Activated CD4-positive, alpha-beta T cell treated with anti-CD3 and anti-CD28 coated beads, Interleukin-2, amount 50 U/mL, for 24 hours (primary cell): ENCODE results near the gene PTPRZ1.

Experiments used
- DNase-seq, 2 donors: peaks; one replicate each; pipeline ENCODE4 v3.0.0-alpha.2; 2020; ENCODE audit warnings: low read depth in 1 of 2, low spot score in 1 of 2

Gene PTPRZ1

DNA sequence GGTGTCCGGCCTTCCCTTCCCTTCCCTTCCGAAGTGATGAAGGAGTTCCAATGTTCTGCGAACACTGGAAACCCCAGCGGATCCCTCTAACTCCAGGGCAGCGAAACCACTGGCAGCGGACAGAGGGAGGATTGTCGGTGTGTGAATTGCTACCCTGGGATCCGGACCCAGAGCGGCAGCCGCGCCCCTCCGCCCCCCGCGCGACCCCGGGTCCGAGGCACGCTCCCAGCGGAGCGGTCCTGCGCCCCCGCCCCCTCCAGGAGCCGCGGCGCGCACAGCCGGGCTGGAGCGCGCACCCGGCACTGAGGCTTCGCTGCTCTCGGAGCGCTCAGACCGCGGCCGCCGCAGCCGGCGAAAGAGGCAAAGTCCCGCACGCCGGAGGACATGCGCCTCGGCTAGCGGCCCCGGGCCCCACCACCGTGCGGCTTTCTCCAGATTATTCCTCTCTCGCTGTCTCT, at the start of gene PTPRZ1:
PTPRZ1 (plus strand) TSS at position 331 of the 458 bp plus-strand sequence. CDS start 339 bp downstream, outside the sequence.
- DNase-seq: no peak

DNA sequence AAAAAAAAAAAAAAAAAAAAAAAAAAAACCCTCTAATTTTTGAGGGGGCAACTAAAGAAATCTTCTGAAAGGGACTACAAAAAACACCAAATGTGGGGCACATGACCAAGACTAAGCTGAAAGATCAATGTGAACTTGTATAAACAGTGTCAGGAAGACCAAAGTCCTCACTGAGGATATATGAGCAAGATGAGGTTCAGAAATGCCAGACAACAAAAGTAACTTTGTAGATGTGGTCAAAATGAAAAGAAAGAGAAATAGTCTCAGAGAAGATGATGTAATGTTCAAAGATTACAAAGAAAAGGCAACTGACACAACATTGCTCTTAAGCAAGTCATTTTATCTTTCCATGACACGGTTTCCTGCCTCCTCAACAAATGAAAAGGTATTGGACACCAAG, 48.7 kb upstream of the PTPRZ1 start:
- no peak for DNase-seq

DNA sequence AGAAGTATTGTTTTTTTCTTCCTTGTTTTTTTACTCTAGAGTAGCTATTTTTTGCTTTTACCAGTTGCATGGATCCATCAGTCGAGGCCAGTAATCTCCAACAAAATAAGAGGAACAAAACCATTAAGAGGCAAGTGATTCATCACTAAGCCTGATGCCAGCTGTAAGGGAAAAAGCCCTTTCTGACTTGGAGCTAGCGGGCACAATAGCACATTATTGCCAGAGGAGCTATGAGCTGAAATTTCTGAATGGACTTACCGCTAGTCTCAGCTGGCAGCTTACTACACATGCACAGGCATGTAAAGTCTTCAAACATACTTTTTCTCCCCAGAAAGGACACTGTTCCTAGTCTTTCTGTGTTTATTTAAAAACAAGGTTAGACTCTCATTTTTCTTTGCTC, 41.6 kb upstream of the PTPRZ1 start:
- no peak for DNase-seq

DNA sequence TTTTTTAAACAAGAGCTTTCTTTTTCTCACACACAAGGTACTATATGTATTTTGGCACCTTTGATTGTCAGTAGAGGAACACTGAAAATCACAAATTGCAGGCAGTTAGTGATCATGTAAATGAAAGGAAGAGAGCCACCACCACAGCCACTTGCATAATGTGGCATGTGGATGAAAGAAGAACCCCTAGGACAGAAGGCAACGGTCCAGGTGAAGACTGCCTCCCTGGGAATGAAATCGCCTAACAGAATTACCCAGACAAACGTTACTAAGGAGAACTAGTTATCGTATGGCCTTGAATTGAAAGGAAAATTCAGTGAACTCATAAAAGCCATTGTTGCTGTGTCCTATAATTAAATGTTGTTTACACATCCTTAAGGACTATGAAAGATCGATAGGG, 41.2 kb upstream of the PTPRZ1 start:
- DNase-seq: no peak

DNA sequence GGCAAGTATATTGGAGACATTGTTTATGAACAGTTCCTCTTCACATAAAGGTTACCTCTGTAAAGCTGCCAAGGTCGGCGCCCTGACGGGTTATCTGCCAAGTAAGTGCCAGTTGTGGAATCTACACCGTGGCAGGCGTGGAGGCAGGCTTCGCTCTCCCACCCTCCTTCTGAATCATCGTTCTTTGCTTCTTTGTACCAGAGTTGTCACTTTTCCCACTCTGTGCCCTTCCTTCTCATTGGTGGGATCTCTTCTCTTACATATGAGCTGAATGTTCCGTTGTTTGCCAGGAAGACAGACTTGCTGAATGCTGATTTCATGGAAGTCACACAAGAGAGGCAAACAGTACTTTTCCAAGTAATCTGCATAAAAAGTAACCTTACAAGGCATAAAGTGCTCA, 40.6 kb upstream of the PTPRZ1 start:
- DNase-seq: no peak

DNA sequence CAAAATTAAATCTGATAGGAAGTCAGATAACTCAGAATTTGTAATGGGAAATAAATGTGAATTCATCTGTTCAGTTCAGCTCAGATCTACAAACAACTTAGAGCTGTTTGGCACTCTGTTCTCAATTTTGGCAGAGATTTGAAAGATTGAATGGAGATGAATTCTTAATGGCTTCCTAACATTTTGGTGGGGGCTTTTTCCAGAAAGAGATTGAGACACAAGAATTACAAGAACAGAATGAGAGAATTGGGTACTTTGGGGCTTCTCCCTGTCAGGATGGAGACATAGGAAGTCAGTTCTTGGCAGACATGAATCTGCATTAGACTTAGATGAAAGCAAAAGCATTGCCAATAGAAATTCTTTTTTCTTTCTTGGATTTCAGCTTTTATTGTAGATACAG, 39.0 kb upstream of the PTPRZ1 start:
- no peak for DNase-seq

DNA sequence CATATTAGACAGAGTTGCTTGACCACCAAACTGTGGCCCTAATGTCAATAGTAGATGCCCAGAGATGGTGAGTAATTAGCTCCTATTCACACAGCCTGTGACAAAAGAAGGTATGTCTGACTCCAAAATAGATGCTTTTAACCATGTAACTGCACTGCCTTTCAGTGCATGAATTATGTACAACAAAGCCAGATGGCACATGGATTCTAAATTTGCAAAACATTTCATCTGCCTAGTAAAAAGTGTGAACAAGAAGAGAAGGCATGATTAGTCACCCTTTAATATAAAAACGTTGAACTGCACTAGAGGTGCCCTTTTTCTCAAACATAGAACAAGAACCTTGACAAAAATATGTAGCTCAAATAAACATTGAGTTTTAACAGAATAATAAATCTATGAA, 35.5 kb upstream of the PTPRZ1 start:
- DNase-seq: no peak

DNA sequence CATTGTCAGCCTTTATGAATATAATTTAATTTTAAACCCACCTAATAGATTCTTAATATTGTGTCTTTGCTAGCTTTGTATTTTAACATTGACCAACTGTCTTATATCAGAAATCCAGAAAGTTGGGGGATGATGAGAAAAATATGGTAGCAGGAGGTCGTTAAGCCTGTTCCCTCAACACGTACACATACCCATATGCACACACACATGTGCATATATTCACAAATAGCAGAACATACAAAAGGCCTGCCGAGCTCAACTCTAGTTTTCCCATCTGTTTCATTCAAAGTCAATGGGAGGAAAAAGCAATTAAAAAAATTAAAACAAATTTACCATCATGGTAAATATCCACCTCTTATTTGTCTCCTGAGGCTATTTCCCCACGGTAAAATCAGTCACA, 25.9 kb upstream of the PTPRZ1 start:
- DNase-seq: no peak

DNA sequence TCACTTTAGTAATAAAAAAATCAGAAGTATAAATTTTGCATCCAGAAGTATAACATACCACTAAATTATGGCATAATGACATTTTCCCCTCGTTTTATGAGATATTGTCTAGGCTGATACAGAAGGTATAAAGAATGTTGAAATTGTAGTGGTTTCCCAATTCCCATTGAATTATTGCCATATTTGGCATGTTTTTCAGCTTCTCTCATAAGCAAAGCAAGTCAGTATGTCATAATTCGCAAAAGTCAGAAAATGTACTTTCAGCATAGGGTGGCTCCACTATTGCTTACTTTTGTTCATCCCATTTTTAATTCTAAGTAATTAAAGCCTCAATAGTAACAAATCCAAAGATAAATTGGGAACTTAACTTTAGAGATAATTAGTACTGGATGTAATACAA, 19.7 kb upstream of the PTPRZ1 start:
- no peak for DNase-seq

DNA sequence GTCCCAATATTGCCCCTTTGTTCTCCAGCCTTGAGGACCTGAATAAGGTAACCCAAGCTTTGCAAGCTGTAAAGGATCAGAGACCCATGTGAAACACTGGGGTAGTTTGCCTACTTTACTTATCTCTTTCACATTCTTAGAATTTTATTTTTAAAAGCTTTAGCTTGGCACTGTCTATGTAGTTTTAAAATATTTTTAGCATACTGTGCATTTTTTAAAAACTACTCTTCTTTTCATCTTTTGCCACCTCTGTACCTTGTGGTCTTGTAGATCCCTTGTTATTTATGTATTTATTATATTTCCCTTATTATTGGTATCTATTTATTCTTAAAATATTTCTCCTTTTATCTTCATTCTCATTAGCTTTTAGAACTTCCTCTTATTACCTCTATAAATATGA, 12.0 kb upstream of the PTPRZ1 start:
- no peak for DNase-seq

DNA sequence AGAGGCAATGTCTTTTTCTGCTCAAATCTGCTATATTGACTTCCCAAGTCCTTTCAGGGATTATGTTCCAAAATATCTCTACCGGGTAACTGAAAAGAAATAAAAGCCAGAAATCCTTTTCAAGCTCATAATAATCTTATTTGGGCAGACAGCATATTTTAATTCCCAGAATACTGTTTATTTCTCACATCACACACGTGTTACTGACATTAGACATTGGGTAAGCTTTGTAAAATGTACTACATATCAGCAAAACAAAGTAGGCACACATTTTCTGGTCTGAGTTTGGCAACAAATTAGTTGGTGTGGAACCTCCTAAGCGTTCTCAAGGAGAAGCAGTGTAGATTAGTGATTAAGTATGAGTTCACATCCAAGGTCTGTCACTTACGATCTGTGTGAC, 10.4 kb upstream of the PTPRZ1 start:
- no peak for DNase-seq

DNA sequence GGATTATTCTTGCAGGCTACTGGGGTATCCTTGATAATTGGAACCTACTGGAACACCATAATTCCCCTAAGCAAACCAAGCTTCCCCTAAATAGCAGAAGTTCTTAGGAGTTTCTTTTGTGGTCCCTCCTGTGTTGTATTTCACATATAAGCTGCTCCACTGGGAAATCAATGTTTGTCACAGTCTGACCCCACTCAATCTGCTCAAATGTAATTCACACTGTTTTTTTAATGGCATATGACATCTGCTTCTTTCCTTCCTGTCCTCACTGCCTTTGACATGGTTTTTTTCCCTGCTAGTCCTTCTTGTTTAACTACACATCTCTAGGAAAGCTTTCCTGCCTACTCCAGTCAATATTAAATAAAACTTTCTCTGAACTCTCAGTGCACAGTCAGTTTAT, 1.8 kb upstream of the PTPRZ1 start:
- DNase-seq: no peak

DNA sequence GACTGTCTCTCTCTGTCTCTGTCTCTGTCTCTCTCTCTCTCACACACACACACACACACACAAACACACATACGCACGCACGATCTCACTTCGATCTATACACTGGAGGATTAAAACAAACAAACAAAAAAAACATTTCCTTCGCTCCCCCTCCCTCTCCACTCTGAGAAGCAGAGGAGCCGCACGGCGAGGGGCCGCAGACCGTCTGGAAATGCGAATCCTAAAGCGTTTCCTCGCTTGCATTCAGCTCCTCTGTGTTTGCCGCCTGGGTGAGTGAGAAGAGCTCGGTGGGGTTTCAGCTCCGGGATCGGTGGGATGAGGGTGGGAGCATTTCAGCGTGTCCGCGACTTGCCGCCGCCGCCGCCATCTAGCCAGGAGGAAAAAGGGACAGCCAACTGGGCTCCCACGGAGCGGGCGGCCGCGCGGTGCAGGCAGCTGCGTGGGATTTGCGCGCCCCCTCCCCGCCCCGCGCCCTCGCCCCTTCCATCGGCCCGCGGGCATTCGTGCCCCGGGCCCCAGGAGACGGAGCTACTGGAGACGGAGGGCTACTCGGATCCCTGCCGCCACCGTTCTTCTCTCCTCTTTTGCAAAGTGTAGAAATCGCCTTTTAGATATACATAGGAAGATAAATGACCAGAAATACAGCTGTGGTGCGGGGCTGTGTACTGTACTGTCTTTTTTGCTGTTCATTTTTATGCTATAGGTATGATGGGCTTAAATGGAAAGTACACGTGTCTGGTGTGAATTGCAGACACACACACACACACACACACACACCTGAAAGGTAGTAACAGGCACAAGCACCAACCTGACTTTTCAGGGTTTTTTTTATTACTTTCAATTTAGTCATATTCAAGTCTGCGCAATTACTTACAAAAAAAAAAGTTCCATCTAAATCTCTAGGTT, 581 bp downstream of the PTPRZ1 start:
- DNase-seq: no peak

DNA sequence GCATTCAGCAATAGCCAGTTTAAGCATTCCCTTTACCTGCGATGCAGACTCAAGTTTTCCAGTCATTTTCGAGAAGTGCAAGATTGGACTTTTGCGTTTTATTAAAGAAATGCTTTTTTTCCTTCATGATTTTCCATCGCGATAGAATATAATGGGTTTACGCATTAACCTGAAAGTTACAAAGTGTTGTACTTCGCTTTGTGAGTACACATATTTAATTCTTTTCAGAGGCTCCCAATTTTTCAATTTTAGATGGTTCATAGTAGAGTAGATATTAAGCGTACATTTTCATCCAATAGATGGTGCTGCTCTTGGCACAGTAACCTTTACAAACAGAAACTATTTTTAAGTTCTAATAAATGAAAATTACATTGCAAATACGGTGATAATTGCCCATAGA, 1.3 kb downstream of the PTPRZ1 start:
- DNase-seq: no peak

DNA sequence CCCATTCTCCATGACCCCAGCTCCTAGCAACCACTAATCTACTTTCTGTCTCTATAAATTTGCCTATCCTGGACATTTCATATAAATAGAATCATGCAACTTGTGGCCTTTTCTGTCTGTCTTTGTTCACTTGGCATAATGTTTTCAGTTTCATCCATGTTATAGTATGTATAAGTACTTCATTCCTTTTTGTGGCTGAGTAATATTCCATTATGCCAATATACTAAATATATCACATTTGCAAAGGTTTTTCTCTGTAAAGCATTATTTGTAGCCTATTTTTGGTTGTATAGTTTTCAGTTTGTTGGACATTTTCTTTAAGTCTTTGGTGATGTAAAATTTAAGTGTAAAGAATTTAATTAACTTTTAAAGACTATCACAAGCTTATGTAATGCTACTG, 2.2 kb downstream of the PTPRZ1 start:
- no peak for DNase-seq

DNA sequence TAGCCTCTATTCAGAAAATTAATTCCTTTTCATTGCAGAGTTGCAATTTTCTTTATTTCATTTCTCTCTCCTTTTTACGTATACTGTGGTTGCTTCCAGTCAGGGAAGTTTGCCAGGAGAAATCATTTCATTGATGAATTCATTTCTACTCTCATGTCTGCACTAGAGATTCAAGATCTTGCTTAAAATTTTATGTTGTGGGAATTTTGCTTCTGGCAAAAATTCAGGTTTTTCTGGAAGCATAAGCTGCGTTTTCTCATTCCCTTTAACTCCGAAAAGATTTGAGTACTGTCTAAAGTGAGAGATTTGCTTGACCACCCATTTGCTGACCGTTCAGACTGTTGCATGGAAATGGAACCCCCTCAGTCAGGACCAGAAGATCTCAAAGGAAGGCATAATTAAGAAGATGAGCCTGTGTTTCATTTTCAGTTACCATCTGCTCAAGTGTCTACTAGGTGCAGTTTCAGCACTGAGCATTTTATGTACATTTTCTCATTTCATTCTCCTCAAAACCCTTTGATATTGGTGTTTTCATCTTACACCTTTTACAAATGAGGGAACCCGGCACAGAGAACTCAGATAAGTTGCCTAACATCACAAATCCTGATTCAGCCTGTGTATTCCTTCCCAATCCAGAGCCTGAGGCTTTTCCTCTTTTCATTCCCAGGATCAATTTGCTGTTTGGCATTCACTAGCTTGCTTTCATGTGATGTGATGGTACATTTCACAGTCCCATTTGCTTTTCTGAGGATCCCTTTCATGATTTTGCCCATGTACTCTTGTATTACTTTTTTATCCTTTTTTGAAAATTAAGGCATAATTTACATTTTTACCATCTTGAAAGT, 3.9 kb downstream of the PTPRZ1 start:
- DNase-seq: no peak

DNA sequence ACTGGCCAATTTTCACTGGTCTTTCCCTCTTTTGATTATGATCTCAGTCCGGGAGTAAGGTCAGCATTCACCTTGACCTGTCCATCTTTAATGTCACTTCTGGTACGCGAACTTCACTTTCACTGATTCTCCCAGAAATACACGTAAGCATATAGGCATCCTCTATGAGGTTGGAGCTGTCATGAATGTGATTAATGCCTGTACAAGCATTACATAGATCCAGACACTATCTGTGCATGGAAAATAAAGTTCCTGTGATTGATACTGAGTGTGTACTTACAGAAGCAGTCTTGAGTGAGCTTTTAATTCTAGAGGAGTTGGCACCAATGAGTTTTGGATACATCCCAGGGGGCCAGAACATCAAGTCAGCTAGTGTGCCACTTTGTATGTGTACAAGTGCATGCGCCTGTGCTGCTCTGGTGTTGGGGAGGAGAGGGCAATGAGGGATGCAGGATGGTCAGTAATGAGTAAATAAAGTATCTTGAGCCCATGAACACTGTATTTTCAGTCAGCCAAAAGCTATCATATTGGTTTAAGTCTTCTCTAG, 6.0 kb downstream of the PTPRZ1 start:
- DNase-seq: no peak

DNA sequence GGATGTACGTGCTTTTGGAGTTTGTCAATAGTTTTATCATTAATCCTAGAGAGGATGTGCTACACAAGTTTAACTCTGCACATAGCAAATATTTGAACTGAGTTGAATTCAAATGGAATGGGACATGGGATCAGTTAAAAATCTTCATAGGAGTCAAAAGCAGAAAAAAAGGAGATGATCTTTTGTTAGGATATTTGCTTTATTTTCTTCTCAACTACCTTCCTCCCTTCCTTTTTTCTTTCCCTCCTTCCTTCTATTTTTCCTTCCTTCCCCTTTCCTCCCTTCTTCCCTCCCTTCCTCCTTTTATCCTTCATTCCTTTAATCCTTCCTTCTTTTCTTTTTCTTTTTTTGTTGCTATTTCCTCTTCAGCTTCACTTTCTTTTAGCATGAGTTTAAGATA, 6.6 kb downstream of the PTPRZ1 start:
- DNase-seq: no peak

DNA sequence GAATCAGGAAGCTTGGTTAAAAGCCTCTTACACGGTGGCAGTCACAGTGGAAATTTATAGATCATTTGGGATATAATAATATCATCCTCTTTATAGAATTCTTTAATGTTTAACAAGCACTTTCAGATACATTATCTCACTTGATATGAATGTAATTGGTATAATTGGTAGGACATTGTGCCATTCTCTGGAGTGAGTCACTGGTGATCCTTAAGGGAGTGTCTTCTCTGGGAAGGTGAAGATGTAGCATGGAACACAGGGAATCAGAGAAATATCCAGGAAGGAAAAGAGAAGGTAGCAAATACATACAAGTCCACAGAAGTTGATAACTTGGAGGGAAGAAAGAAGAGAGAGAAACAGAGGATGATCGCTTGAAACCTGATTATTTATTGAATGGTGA, 9.8 kb downstream of the PTPRZ1 start:
- DNase-seq: no peak

DNA sequence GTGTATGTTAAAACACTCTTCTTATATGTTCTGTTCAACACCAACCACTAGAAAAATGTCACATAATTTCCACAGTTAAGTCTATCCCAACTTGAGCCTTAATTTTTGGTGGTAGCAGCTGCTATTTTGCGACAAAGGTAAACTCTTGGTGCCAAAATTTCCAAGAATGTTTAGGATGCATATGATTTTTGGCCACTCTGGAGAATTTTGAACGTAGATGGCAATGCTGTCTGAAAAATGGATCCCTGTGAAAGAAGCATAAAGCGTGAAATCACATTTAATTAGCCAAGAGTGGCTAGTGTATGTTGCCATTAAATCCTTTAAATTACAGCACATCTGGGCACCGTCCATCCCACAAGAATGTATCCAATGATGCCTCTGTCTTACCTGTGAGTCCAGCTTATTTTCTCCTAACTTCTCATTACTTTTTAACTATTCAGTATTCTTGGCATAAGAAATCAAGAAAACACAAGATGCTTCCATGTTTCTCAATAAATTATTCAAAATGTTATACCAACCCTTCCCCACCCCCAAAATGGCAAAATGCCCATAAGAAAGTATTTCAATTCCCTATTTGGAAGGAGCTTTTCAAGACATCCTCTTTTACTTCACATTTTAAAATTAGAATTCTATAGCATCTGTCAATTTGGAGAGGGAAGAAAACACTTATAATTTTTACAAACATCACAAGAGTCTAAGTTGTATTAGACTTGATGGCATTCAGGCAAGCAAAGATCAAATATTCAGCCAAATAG, 12.4 kb downstream of the PTPRZ1 start:
- DNase-seq: no peak

DNA sequence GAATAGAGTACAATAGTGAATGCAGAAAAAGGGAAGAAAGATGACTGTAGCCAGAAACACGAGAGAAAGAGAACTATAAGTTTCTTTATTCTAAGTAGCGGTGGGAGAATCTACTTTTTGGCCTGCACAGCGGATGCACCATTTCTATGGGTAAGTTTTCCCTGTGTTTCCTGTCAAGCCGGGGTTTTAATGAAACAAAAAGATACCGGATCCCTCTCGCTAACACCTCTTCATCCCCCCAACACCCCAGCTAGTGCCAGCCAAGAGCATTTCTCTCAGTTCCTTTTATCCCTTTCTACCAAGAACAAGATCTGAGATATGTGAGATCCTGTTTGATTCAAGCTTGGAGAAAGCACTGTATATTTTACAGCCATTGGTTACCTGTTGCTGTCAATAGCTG, 14.7 kb downstream of the PTPRZ1 start:
- DNase-seq: no peak
